WERI-Rb-1 (cell line): ENCODE measurements around the gene SP9.

Source experiments
- DNase-seq: peaks from one replicate; pipeline ENCODE4 v3.0.0-alpha.2; 2020
- H3K27ac ChIP-seq: fragments of 250-450 bp; sonication (Bioruptor Pico); 2 replicates; pipeline ENCODE4 v1.5.1; 2020; ENCODE audit warnings: mild to moderate bottlenecking, moderate library complexity
- H3K27me3 ChIP-seq: fragments of 250-450 bp; sonication (Bioruptor Pico); 2 replicates; pipeline ENCODE4 v1.5.1; 2021; ENCODE audit warnings: mild to moderate bottlenecking, low read depth, moderate library complexity; ENCODE audit not compliant: insufficient read depth, severe bottlenecking
- H3K36me3 ChIP-seq: fragments of 250-450 bp; sonication (Bioruptor Pico); 2 replicates; pipeline ENCODE4 v1.5.1; 2020; ENCODE audit warnings: mild to moderate bottlenecking, moderate library complexity
- H3K4me3 ChIP-seq: 2 replicates; pipeline ENCODE4 v1.5.1; 2011; ENCODE audit warnings: low read depth, mild to moderate bottlenecking, control low read depth, low read length
- H3K9me3 ChIP-seq: fragments of 250-450 bp; sonication (Bioruptor Pico); 2 replicates; pipeline ENCODE4 v1.5.1; 2021; ENCODE audit warnings: mild to moderate bottlenecking, moderate library complexity; ENCODE audit not compliant: severe bottlenecking
- TF ChIP-seq, protein P1 (sequence below): IDR thresholded peaks from 2 replicates; pipeline ENCODE4 v1.5.1; 2011; ENCODE audit warnings: low read depth, mild to moderate bottlenecking, control low read depth, inconsistent platforms, low read length

Gene SP9

DNA sequence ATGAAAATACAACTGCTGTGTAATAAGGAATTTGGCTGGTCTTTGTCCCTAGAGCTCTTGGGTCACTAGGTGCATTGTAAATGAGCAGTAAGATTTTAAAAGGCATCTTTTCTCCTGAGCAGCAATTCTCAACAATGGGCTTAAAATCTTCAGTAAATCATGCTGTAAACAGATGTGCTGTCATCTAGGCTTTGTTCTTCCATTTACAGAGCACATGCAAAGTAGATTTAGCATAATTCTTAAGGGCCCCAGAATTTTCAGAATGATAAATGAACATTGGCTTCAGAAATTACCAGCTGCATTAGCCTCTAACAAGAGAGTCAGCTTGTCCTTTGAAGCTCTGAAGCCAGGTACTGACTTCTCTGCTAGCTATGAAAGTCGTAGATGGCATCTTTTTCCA, 33.9 kb downstream of the SP9 start:
- peaks cover 8% of the 10 kb centered on the region for H3K9me3 ChIP-seq
- no peaks in the 10 kb centered on the region for H3K27me3 ChIP-seq
- TF ChIP-seq, protein P1, sequence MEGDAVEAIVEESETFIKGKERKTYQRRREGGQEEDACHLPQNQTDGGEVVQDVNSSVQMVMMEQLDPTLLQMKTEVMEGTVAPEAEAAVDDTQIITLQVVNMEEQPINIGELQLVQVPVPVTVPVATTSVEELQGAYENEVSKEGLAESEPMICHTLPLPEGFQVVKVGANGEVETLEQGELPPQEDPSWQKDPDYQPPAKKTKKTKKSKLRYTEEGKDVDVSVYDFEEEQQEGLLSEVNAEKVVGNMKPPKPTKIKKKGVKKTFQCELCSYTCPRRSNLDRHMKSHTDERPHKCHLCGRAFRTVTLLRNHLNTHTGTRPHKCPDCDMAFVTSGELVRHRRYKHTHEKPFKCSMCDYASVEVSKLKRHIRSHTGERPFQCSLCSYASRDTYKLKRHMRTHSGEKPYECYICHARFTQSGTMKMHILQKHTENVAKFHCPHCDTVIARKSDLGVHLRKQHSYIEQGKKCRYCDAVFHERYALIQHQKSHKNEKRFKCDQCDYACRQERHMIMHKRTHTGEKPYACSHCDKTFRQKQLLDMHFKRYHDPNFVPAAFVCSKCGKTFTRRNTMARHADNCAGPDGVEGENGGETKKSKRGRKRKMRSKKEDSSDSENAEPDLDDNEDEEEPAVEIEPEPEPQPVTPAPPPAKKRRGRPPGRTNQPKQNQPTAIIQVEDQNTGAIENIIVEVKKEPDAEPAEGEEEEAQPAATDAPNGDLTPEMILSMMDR, result no peak
- no peak overlapping the region for H3K4me3 ChIP-seq
- DNase-seq, result no peak
- H3K27ac ChIP-seq, result no peak overlapping the region
- peaks cover 30% of the 10 kb centered on the region for H3K36me3 ChIP-seq

DNA sequence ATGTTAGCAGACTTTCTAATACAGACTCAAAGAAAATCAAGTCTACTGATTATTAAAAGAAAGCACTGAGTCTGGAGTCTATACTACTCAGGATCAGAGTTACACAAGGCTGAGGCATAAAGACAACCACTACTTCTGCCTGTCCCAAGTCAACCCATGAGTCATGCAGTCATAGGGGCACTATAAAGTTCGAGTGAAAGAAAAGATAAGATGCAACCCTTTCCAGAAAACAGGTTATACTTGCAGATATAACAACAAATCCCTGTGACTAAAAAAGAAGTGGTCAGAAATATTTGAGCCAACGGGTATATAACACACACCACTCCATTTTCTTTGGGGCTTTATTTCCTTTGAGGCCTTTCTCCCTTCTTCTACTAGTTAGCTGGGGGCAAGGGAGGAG, 42.2 kb downstream of the SP9 start:
- no peaks in the 10 kb centered on the region for H3K9me3 ChIP-seq
- H3K27ac ChIP-seq, result no peak overlapping the region
- H3K27me3 ChIP-seq, result no peaks in the 10 kb centered on the region
- DNase-seq, result no peak
- peaks cover 54% of the 10 kb centered on the region for H3K36me3 ChIP-seq
- TF ChIP-seq, protein P1, result no peak
- H3K4me3 ChIP-seq, result no peak overlapping the region

DNA sequence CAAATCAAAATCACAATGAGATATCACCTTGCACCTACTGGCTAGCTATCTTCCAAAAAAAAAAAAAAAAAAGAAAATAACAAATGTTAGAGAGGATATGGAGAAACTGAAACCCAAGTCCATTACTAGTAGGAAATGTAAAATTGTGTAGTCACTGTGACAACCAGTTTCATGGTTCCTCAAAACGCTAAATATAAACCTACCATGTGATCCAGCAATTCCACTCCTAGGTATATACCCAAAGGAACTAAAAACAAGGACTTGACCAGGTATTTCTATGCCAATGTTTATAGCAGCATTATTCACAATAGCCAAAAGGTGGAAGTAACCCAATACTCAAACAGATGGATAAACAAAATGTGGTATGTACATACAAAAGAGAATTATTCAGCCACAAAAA, 49.0 kb downstream of the SP9 start:
- Histone ChIP-seq H3K27me3 (no peaks in the 10 kb centered on the region), H3K36me3 (peaks cover 43% of the 10 kb centered on the region), H3K9me3 (no peaks in the 10 kb centered on the region), H3K4me3 (no peak overlapping the region), H3K27ac (no peak overlapping the region)
- TF ChIP-seq, protein P1, result no peak
- DNase-seq, result no peak

DNA sequence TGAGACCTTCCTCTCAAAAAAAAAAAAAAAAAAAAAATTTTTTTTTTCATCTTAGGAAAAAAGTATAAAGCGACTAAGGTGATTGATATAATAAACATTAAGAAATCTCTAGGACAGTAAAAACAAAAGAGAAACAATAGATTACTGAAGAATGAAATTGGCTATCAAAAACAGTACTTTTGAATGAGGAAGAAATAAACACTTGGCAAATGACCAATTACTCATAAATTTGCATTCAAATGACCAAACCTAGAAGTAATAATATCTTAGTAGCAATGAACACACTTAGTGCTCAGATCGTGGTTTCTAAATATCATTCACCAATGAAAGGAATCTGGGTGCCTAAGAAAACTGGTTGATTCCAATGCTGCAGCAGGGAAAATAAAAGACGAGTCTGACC, 50.4 kb downstream of the SP9 start:
- H3K4me3 ChIP-seq, result no peak overlapping the region
- no peaks in the 10 kb centered on the region for H3K27me3 ChIP-seq
- peaks cover 40% of the 10 kb centered on the region for H3K36me3 ChIP-seq
- no peak for DNase-seq
- no peaks in the 10 kb centered on the region for H3K9me3 ChIP-seq
- H3K27ac ChIP-seq, result no peak overlapping the region
- TF ChIP-seq, protein P1, result no peak
